WTC11 (cell line): ENCODE data around the gene HTR1B. TPM values are rescaled to one million over a fixed set of nuclear protein-coding genes. Genes with fewer than 3 reads are reported as not detected.
A peak's percentile ranks its signal among the peaks of the same experiment; 100 is the strongest.

ENCODE experiments used
- ELF4 ChIP-seq: sonication (generic); formaldehyde crosslinking; IDR thresholded peaks from 2 replicates; pipeline ENCODE4 v1.8.1; 2022; ENCODE audit warnings: low read depth, mild to moderate bottlenecking, moderate library complexity, missing genetic modification reagents
- FOXP1 ChIP-seq: sonication (generic); formaldehyde crosslinking; IDR thresholded peaks from 2 replicates; pipeline ENCODE4 v1.8.0; 2022; ENCODE audit warnings: missing genetic modification reagents, mild to moderate bottlenecking, moderate library complexity, borderline replicate concordance
- ZNF121 ChIP-seq: sonication (generic); formaldehyde crosslinking; IDR thresholded peaks from 2 replicates; pipeline ENCODE4 v1.8.0; 2023; ENCODE audit warnings: missing genetic modification reagents
- ZNF219 ChIP-seq: sonication (generic); formaldehyde crosslinking; IDR thresholded peaks from 2 replicates; pipeline ENCODE4 v1.8.0; 2023; ENCODE audit warnings: missing genetic modification reagents, mild to moderate bottlenecking, borderline replicate concordance
- total RNA-seq: library from RNA; stranded (reverse); gene quantifications from 3 replicates; pipeline ENCODE4 v1.2.3, GENCODE V29; 2021
- TF ChIP-seq, protein P1 (sequence below): sonication (generic); formaldehyde crosslinking; IDR thresholded peaks from 2 replicates; pipeline ENCODE4 v1.8.1; 2022; ENCODE audit warnings: low read depth, mild to moderate bottlenecking, moderate library complexity, missing genetic modification reagents, borderline replicate concordance
- TF ChIP-seq, protein P2 (sequence below): sonication (generic); formaldehyde crosslinking; IDR thresholded peaks from 2 replicates; pipeline ENCODE4 v1.8.0; 2022; ENCODE audit warnings: missing genetic modification reagents
- TF ChIP-seq, protein P3 (sequence below): sonication (generic); formaldehyde crosslinking; IDR thresholded peaks from 2 replicates; pipeline ENCODE4 v1.8.1; 2023; ENCODE audit warnings: mild to moderate bottlenecking, missing genetic modification reagents
- TF ChIP-seq, protein P4 (sequence below): sonication (generic); formaldehyde crosslinking; IDR thresholded peaks from 2 replicates; pipeline ENCODE4 v1.8.1; 2023; ENCODE audit warnings: mild to moderate bottlenecking, moderate library complexity, missing genetic modification reagents
- TF ChIP-seq, protein P5 (sequence below): sonication (generic); formaldehyde crosslinking; IDR thresholded peaks from 2 replicates; pipeline ENCODE4 v1.8.0; 2022; ENCODE audit warnings: mild to moderate bottlenecking, missing genetic modification reagents
- TF ChIP-seq, protein P6 (sequence below): sonication (generic); formaldehyde crosslinking; IDR thresholded peaks from 2 replicates; pipeline ENCODE4 v1.8.0; 2023; ENCODE audit warnings: missing genetic modification reagents, mild to moderate bottlenecking, borderline replicate concordance

The HTR1B gene
- total RNA-seq, 1 experiment from 2014 or later = 1.5 TPM

DNA sequence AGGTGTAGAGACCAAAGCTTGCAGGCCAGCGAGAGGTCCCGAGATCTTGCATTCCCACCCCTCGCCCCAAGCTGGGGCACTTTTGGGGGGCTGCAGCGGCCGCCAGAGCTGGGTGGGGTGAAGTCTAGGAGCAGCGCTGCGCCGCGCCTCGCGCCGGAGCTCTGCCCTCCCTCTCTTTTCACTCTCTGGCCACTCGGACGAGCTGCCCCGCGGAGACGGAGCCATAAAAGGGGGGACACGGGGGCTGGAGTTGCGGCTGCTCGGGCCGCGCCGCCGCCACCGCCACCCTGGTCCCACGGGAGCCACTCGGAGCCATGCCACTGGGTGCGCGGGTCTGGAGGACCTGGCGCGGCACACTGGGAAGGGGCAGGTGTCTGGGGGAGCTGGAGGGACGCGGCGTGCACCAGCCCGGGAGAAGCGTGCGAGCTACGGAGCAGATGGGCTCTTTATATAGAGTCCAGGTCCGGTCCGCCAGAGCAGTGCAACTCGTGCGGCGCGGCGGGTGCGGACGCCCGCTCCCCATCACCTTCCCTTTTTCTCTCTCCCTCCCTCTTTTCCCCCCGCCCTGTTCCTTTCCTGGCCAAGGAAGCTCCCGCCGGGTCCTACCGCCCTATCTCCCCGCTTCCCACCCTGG lies 687 bp upstream of the HTR1B start (continued):
- TF ChIP-seq, protein P1, sequence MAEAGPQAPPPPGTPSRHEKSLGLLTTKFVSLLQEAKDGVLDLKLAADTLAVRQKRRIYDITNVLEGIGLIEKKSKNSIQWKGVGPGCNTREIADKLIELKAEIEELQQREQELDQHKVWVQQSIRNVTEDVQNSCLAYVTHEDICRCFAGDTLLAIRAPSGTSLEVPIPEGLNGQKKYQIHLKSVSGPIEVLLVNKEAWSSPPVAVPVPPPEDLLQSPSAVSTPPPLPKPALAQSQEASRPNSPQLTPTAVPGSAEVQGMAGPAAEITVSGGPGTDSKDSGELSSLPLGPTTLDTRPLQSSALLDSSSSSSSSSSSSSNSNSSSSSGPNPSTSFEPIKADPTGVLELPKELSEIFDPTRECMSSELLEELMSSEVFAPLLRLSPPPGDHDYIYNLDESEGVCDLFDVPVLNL (CRISPR knock-in tag) = no peak
- TF ChIP-seq, protein P2, sequence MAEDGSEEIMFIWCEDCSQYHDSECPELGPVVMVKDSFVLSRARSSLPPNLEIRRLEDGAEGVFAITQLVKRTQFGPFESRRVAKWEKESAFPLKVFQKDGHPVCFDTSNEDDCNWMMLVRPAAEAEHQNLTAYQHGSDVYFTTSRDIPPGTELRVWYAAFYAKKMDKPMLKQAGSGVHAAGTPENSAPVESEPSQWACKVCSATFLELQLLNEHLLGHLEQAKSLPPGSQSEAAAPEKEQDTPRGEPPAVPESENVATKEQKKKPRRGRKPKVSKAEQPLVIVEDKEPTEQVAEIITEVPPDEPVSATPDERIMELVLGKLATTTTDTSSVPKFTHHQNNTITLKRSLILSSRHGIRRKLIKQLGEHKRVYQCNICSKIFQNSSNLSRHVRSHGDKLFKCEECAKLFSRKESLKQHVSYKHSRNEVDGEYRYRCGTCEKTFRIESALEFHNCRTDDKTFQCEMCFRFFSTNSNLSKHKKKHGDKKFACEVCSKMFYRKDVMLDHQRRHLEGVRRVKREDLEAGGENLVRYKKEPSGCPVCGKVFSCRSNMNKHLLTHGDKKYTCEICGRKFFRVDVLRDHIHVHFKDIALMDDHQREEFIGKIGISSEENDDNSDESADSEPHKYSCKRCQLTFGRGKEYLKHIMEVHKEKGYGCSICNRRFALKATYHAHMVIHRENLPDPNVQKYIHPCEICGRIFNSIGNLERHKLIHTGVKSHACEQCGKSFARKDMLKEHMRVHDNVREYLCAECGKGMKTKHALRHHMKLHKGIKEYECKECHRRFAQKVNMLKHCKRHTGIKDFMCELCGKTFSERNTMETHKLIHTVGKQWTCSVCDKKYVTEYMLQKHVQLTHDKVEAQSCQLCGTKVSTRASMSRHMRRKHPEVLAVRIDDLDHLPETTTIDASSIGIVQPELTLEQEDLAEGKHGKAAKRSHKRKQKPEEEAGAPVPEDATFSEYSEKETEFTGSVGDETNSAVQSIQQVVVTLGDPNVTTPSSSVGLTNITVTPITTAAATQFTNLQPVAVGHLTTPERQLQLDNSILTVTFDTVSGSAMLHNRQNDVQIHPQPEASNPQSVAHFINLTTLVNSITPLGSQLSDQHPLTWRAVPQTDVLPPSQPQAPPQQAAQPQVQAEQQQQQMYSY (CRISPR knock-in tag) = peak; percentile 56; the same call in 1 of the 2 replicates
- TF ChIP-seq ZNF219 = 0 out of 2 replicates have a peak, but pooled peaks have one; percentile 10
- TF ChIP-seq, protein P3, sequence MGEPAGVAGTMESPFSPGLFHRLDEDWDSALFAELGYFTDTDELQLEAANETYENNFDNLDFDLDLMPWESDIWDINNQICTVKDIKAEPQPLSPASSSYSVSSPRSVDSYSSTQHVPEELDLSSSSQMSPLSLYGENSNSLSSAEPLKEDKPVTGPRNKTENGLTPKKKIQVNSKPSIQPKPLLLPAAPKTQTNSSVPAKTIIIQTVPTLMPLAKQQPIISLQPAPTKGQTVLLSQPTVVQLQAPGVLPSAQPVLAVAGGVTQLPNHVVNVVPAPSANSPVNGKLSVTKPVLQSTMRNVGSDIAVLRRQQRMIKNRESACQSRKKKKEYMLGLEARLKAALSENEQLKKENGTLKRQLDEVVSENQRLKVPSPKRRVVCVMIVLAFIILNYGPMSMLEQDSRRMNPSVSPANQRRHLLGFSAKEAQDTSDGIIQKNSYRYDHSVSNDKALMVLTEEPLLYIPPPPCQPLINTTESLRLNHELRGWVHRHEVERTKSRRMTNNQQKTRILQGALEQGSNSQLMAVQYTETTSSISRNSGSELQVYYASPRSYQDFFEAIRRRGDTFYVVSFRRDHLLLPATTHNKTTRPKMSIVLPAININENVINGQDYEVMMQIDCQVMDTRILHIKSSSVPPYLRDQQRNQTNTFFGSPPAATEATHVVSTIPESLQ = no peak
- TF ChIP-seq, protein P4, sequence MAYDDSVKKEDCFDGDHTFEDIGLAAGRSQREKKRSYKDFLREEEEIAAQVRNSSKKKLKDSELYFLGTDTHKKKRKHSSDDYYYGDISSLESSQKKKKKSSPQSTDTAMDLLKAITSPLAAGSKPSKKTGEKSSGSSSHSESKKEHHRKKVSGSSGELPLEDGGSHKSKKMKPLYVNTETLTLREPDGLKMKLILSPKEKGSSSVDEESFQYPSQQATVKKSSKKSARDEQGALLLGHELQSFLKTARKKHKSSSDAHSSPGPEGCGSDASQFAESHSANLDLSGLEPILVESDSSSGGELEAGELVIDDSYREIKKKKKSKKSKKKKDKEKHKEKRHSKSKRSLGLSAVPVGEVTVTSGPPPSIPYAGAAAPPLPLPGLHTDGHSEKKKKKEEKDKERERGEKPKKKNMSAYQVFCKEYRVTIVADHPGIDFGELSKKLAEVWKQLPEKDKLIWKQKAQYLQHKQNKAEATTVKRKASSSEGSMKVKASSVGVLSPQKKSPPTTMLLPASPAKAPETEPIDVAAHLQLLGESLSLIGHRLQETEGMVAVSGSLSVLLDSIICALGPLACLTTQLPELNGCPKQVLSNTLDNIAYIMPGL (CRISPR knock-in tag) = peak; percentile 84
- 0 out of 2 replicates have a peak, but pooled peaks have one; percentile 27 for TF ChIP-seq FOXP1
- TF ChIP-seq, protein P5, sequence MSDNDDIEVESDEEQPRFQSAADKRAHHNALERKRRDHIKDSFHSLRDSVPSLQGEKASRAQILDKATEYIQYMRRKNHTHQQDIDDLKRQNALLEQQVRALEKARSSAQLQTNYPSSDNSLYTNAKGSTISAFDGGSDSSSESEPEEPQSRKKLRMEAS = peak; percentile 63; the same call in 1 of the 2 replicates
- no peak for TF ChIP-seq ELF4 (CRISPR knock-in tag)
- TF ChIP-seq, protein P6, sequence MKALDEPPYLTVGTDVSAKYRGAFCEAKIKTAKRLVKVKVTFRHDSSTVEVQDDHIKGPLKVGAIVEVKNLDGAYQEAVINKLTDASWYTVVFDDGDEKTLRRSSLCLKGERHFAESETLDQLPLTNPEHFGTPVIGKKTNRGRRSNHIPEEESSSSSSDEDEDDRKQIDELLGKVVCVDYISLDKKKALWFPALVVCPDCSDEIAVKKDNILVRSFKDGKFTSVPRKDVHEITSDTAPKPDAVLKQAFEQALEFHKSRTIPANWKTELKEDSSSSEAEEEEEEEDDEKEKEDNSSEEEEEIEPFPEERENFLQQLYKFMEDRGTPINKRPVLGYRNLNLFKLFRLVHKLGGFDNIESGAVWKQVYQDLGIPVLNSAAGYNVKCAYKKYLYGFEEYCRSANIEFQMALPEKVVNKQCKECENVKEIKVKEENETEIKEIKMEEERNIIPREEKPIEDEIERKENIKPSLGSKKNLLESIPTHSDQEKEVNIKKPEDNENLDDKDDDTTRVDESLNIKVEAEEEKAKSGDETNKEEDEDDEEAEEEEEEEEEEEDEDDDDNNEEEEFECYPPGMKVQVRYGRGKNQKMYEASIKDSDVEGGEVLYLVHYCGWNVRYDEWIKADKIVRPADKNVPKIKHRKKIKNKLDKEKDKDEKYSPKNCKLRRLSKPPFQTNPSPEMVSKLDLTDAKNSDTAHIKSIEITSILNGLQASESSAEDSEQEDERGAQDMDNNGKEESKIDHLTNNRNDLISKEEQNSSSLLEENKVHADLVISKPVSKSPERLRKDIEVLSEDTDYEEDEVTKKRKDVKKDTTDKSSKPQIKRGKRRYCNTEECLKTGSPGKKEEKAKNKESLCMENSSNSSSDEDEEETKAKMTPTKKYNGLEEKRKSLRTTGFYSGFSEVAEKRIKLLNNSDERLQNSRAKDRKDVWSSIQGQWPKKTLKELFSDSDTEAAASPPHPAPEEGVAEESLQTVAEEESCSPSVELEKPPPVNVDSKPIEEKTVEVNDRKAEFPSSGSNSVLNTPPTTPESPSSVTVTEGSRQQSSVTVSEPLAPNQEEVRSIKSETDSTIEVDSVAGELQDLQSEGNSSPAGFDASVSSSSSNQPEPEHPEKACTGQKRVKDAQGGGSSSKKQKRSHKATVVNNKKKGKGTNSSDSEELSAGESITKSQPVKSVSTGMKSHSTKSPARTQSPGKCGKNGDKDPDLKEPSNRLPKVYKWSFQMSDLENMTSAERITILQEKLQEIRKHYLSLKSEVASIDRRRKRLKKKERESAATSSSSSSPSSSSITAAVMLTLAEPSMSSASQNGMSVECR (CRISPR knock-in tag) = peak; percentile 52; the same call in 1 of the 2 replicates
- TF ChIP-seq ZNF121 = 0 out of 2 replicates have a peak, but pooled peaks have one; percentile 34
